GM21529 (cell line): ENCODE measurements around the gene ERC1.

ENCODE experiments used
- ATAC-seq: cut with Tn5 transposase; IDR thresholded peaks from one replicate; pipeline ENCODE4 v1.9.1; 2021; ENCODE audit not compliant: unreplicated experiment

The ERC1 gene

DNA sequence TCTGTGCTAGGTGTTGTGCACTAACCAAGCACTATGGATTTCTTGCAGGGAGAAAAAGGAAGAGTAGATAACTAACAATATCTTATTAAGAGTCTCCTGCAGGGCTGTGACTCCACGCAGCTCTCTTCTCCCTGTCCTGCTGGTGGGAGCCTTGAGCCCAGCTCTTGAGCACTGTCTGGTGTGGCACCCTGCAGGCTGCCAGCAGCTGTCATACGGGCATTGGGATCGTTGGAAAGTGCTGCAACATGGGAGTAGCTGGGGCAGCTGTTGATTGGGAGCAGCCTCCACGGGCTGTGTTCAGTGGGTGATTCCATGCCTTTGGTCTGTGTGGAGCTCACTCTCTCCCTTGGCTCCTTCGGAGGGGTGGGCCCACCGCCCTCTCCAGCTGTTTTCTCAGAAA is 478.0 kb downstream of the ERC1 start:
- ATAC-seq, result no peak

DNA sequence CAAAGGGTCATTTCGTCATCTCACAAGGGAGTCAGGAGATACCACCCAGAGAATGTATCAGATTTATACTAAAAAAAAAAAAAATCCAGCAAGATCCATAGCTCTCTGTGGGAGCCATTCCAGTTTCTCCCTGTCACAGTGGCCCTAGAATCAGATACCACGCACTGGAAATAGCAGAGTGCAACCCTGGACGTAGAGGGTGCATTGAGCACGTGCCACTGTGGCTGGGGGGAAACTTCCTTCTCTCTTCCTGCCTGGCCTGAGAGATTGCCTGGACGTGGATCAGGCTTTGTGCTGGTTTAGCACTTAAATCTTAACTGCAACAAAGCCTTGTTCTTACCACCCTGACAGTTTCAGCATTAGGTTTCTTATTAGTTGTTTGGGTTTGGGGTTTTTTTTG is 479.0 kb downstream of the ERC1 start:
- no peak for ATAC-seq

DNA sequence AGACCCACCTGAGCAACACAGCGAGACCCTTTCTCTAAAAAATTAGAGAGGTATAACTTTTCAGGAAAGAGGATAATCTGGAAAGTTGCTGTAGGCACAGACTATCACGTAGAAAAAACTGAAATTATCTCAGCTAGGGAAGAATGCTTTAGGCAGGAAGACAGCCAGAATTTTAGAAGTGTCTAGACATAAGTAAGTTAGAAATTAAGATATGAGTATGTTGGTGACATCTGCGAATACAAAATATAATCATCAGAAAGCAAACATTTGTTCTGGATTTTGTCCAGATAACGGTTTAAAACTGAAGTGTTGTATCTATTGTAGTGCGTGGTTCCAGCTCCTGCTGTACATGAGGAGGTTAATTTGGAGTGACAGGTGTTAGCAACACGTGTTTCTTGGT is 480.2 kb downstream of the ERC1 start:
- no peak for ATAC-seq

DNA sequence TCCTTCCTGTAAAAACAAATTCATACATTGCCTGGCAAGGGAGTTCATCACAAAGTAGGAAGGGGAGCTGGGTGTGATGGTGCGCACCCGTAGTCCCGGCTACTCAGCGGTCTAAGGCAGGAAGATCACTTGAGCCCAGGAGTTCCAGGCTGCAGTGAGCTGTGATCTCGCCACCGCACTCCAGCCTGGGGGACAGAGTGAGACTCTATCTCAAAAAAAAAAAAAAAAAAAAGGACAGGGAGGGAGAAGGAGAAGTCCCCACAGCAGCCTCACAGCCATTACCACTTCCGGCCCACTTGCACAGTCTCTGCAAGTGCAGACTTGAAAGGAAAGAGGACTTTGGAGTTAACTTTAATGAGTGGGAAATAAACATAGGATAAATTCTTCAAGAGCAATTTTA is 482.4 kb downstream of the ERC1 start:
- no peak for ATAC-seq

DNA sequence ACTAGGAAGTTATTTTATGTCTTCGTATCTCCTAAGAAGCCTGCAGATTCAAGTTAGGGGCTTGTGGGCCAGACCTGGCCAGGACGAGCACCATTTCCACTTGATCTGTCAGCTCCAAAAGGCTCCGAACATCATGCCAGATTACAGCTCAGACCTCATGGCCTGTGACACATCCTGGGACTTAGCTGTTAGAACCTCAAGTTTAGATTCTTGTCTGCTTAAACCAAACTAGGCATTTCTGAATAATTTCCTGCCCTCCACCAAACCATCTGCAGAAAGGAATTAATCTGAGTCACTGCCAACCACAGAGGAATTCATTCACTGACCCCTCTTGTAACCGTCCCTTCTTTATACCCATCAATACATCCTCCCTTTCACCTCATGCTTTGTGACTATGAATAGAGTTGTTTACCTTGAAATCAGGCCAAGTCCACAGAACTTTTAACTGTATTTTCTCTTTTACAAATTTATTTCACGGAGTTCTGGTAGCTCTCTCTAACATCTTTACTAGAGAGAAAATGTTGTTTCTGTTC is 483.1 kb downstream of the ERC1 start:
- no peak for ATAC-seq

DNA sequence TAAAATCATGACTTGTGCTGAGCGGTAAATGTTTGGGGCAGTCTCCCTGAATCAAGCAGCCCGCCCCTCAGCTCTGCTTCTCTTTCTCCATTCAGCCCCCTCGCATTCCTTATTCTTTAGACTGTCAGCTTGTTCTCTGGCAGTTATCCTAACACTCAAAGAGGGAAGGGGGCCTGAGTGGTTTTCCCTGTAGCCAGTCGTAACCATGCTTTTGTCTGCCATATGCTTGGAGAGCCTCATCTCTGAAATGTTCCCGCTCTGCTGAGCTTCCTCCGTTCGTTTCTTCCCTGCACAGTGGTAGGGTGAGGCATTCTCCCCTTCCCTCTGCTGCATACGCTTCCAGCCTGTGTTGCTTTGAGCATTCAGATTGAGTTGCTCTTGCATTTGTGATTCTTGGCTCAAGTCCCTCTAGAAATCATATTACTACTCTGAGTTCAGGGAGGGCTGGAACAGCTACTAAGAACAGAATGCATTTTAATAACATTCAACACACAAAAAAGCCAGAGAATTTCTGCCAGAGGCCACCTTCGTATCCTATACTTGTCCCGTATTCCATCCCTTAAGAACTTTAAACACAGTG is 483.6 kb downstream of the ERC1 start:
- no peak for ATAC-seq

DNA sequence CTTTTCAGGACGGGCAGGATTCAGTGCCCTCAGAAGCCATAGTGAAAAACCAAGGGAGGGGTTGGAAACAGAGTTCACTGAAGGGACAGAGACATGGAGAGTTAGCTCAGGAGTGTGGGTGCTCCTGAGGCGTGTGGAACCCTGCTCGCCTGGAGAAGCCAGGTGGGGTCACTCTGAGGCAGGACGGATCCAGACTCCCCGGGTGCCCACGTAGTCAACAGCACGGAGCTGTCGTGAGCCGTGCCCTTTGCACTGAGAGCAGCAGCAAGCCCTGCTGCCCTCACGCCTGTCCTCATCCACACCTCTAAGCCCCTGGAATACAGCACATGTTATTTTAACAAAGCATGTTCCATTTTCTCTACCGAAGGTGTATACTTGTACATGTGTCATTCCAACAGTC is 488.6 kb downstream of the ERC1 start:
- ATAC-seq, result no peak

DNA sequence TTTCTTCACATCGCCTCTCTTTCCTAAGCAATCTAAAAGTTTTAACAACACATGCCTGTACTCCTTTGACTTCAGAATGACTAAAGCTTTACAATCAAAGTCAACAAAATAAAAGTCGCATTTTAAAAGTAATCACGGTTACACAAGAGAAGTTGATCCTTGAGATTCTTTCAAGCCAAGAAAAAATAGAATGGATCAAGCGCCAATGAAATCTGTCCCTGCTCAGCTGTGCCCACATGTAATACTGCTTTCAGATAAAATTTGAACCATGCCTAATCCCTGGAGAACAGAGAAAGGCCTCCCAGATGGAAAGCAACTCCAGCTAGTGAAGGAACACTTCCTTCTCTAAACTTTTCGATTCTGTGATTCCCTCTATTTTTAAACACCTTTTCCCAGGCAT is 490.3 kb downstream of the ERC1 start:
- ATAC-seq, result no peak

DNA sequence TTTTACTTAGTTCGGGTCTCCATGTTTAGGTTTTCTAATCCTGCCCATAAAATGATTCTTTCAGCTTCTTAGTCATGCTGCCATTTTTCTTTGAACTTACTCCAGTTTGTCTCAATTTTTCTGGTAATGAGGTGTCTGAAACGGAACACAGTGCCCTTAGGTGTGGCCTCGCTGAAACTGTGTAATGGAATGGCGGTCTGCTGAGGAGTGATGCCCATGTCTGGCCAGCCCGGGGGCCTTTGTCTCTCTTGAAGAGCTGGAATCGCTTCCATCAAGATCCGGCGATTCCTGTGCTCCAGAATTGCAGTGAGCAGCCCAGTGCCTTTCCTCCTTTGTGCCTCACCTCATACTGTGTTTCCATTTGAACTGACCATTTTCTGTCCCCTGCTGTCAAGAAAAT is 490.9 kb downstream of the ERC1 start:
- ATAC-seq, result no peak

DNA sequence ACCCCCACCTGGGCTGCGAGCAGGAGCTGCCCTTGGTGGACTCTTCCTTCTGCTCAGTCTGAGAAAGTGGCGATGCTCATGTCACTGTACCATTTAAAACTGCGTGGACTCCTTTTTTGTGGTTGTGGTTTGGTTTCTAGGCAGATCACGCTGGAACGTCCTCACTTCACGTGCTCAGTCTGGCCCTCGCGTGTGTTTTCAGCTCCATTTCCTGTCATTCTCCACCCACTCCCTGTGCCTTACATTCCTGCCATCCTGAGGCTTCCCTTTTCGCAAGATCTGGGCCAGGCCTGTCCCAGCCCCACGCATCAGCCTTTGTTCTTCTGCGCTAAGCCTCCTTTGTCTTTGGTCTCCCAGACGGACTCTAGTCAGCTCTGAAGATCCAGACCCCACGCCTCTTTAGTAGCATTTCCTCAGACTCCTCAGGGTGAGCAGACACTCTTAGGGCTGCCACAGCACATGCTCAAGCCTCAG is 497.9 kb downstream of the ERC1 start:
- ATAC-seq, result no peak

DNA sequence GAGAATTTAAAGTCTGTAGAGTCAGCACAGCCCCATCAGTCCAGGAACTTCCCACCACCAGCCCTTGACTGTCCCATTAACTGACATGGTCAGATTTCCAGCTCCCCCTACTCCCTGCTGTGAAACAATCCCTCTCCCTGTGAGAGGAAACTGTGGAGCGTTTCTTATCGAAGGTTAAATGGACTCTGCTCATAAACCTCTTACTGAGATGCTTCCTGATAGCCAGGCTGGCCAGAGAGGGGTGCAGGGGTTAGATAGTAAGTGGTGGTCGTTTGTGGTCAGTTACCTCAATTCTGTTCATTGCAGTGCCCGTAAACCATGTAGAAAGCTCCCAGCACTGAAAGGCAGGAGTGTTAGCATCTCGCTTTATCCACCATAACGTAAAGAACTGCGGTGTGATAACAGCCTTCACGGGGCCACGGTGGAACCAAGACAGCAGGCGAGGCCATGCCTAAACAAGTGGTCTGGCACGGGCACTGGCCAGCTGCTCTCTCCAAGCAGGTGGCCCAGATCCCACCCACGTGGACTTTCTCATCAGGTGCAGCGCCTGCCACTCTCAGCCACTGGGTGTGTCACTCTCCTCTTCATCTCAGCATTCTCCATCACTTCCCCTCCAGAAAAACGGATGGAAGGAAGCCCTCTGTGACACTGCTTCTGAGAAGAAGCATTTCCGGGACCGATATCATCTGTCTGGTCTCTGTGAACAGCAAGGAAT is 501.1 kb downstream of the ERC1 start:
- ATAC-seq, result no peak

DNA sequence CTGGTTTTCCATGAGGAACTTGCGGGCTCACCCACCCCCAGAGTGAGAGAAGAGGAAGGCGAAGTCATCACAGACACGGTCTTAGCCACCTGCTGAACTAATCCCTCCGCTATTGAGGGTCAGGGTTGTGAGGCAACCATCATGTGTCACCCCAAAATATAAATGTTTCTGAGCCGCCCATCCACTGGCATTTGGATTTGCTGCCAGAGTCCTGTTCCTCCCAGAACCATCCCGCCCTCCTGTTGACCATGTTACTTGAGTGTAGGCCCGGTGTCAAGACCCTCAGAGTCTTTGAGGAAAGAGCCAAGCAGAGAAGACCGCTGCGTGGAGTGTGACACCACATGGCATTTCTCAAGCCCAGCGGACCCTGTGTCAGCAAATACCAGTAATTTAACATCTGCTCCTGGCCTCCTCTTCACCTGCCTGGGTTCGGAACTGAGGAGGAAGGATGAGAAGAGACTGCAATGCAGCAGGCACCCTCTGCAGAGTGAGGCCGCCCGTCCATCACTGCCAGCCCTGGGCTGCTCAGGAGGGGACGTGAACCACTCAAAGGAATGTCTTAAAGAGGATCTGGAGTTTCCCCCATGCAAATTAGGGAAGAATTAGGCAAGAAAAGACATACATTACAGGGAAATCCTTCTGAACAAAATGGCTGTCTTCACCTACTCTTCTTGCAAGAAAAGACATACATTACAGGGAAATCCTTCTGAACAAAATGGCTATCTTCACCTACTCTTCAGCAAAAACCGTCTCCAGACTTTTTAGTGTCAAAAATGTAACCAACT is 502.9 kb downstream of the ERC1 start:
- ATAC-seq, result no peak

DNA sequence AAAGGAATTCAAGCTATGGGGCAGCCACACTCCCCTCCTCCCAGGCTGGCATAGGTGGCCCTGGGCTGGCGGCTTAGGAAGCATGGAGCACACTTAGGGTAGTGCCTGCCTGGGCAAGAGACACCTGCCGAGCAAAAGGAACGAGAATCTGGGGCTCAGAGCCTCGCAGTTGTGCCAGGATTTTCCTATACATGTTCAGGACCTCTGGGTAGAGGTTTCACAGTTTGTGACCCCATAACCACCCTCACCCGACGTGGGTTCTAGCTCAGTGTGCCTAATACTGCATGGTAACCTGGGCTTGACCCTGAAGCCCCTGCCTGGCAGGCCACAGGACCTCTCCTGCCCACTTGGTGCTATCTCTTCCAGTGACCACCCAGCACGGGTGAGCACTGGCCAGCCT is 503.8 kb downstream of the ERC1 start:
- ATAC-seq, result no peak

DNA sequence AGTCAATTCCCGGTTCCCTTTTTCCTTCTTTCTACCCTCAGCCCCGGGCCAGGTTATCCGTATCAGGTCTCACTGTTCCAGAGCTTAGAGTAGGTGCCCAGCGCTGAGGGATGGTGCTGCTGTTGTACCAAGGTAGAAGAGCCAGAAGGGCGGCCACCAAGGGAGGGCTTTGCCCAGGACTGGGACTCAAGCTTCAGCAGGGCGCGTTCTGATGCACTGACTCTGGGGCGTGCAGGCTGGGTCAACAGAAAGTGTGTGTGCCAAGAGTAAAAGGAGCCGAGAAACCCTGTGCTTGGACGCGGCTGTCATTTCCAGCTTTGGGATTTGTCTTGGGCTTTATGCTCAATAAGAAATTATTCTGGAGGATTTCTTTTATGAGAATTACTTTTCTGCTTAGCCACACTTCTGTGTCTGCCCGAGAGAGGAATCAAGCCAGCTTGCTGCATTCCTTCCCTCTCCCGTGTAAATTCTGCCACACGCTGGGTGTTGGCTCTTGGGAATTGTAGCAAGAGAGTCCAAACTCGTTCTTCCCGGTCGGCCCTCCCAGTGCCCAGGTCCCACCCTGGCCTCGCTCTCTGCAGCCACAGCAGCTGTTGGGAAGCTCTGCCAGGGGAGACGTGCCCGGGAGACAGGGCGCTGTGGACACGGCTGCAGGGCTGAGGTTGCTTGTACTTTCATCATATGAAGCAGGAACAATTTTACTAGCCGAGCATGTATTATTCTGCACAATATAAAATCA is 505.3 kb downstream of the ERC1 start:
- no peak for ATAC-seq

DNA sequence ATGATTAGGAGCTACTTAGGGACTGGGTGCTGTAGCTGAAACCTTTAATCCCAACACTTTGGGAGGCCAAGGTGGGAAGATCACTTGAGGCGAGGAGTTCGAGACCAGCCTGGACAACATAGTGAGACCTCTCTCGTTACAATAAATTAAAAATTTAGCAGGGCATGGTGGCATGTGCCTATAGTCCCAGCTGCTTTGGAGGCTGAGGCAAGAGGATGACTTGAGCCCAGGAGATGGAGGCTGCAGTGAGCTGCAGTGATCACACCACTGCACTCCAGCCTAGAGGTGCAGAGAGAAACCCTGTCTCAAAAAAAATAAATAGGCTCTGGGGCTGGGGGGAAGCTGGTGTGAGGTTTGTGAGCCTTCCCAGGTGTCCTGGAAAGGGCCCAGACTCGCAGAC is 506.1 kb downstream of the ERC1 start:
- no peak for ATAC-seq

DNA sequence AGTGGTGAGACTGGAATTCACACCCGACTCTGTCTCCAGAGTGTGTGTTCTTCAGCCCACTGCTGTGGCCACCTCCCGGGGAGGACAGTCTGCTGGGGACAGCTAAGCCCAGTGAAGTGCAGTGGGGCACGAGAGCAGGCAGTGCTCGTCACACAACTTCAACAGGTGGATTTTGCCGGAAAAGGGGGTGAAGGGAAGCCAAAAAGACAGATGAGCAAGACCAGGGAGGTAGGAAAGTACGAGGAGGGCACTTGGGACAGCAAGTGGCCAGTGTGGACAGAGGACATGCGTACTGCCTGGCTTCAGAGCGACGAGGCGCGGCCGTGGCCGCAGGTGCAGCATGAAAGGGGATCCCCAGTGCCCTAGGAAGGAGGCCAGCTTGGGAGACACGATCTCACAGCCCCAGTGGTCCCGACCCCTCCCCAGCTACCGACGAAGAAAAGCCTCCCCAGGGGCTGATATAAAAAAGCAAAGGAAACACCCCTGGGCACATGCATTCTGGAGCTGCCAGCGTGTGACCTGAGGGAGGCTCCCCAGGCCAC is 507.2 kb downstream of the ERC1 start:
- no peak for ATAC-seq

DNA sequence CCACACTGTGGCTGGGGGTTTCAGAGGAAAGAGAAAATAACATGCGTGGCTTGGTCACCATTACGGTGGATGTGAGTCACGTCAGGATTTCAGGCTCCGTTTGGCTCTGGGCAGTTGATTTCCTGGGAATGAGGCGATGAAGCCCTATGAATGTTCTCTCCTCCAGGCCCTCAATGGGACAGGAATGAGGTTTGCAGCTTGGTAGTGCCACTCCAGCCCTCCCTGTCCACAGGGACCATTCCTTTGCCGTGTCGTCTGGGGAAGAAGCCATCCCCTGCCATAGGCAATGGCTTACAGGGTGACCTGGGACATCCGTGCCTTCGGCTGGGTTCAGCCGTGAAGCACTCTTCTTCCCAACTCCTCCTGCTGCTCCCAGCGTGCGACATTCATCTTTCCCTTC is 508.3 kb downstream of the ERC1 start:
- no peak for ATAC-seq

DNA sequence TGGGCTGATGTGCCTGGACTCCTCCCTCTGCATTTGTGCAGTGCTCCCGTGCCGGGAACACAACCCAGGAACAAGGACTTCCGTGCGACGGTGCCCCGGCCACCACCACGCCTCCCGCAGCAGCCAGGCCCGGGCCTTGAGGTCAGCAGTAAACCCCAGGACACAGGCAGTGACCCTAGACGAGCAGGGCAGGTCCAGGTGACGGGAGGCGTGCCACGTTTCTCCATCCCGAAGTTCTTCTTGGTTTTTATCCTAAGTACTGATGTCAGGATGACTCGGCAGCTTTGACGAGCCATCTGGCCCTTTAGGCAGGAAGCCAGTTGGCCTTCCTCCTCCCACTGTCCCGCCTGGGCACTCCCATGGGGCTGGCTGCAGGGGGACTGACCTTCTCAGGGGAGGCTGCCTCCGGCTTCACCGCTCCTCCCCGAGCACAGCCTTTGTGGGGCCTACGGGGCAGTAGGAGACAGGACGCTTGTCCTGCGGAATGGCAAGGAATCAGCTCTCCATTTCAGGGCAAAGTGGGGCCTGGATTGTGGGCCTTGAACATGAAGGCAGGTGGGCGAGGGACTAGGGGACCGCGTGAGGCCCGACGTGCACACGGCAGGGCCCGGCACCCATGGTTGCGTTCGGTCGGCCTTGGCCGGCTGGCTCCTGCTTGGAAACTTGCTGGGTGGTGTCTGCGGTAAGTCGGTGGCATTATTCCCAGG is 509.2 kb downstream of the ERC1 start:
- no peak for ATAC-seq

DNA sequence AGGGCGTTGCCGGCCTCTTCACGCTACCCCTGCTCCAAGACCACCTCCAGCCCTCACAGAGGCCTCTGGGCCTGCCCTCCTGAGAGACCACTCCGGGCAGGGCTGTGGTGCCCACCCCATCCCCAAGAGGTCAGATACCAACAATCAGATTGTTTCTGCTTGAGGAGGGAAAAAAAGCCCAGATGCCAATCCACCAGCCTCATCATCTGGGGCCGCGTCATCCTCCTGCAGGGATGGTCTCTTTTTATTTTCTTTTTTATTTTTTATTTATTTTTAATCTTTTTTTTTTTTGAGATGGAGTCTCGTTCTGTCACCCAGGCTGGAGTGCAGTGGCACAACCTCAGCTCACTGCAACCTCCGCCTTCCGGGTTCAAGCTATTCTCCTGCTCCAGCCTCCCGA is 510.0 kb downstream of the ERC1 start:
- ATAC-seq, result no peak

DNA sequence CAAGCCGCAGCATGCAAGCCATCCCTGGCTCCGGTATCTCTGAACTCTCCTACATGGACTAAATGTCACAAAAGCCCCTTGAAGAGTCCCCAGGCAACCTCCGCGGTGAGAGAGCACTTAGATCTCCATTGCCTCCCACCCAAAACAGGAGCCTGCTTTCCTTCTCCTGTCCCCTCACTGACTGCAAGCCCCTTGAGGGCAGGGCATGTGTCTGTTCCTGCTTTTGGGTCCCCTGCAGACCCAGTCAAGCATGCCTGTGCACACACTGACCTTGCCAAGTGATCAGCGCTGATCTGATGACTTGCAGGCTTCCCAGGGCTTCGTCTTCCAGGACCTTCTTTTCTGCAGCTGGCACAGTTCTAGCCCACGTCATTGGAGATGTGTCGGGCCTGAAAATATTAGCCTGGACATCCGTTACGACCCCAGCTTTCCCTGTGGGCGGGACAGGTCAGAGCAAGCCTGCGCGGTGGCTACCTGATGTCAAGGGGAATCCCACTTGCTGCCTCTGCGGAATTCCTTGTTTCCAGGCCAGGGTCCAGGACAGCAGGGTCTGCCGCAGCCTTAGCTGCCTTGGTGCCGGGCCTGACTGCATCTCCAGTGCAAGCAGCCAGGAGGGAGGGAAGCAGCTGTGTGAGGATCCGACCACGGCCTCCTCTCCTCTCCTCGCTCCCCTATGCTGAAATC is 510.8 kb downstream of the ERC1 start:
- no peak for ATAC-seq
